RWPE2 (cell line): ENCODE results near the gene UBTD2.
A peak's percentile ranks its signal among the peaks of the same experiment; 100 is the strongest.
"Not testable (repeated sequence)": the region's sequence is repeated elsewhere in the genome, so short reads cannot be mapped to it uniquely, and the experiment has no call there.

Experiments
- ATAC-seq: fragments of 200-7000 bp; cut with Tn5 transposase; 3 replicates; pipeline ENCODE4 v1.9.1; 2021; ENCODE audit warnings: low read depth
- DNase-seq: peaks from one replicate; pipeline ENCODE4 v3.0.0-alpha.2; 2020; ENCODE audit warnings: low spot score
- H3K27ac ChIP-seq: fragments of 450-650 bp; 2 replicates; pipeline ENCODE4 v1.5.1; 2017; ENCODE audit warnings: mild to moderate bottlenecking; ENCODE audit not compliant: poor library complexity, severe bottlenecking
- H3K27me3 ChIP-seq: fragments of 250-450 bp; sonication (Bioruptor Pico); 2 replicates; pipeline ENCODE4 v1.5.1; 2021; ENCODE audit warnings: mild to moderate bottlenecking, moderate library complexity; ENCODE audit not compliant: insufficient read depth, poor library complexity, severe bottlenecking
- H3K36me3 ChIP-seq: fragments of 250-450 bp; sonication (Bioruptor Pico); 2 replicates; pipeline ENCODE4 v1.5.1; 2020; ENCODE audit warnings: low read depth, mild to moderate bottlenecking, moderate library complexity
- H3K4me1 ChIP-seq: fragments of 250-450 bp; sonication (Bioruptor Pico); 2 replicates; pipeline ENCODE4 v1.5.1; 2021; ENCODE audit warnings: mild to moderate bottlenecking, moderate library complexity; ENCODE audit not compliant: insufficient read depth, poor library complexity, severe bottlenecking
- H3K4me3 ChIP-seq: fragments of 250-450 bp; sonication (Bioruptor Pico); 2 replicates; pipeline ENCODE4 v1.5.1; 2021; ENCODE audit warnings: mild to moderate bottlenecking, moderate library complexity; ENCODE audit not compliant: severe bottlenecking
- H3K9me3 ChIP-seq: fragments of 250-450 bp; sonication (Bioruptor Pico); 2 replicates; pipeline ENCODE4 v1.5.1; 2021; ENCODE audit warnings: mild to moderate bottlenecking, moderate library complexity; ENCODE audit not compliant: severe bottlenecking
- CTCF ChIP-seq: fragments of 450-650 bp; IDR thresholded peaks from one replicate; pipeline ENCODE4 v1.5.1; 2017; ENCODE audit warnings: mild to moderate bottlenecking, moderate library complexity; ENCODE audit not compliant: poor library complexity, severe bottlenecking

UBTD2 gene

GRCh38 chr5:172200476-172200875 is 83.1 kb downstream of the UBTD2 start:
- H3K27ac ChIP-seq = no peak overlapping the region
- no peaks in the 10 kb centered on the region for H3K9me3 ChIP-seq
- H3K27me3 ChIP-seq = no peaks in the 10 kb centered on the region
- DNase-seq = no peak
- no peak overlapping the region for H3K4me3 ChIP-seq
- H3K4me1 ChIP-seq = no peaks in the 10 kb centered on the region
- no peaks in the 10 kb centered on the region for H3K36me3 ChIP-seq
- no peak for TF ChIP-seq CTCF
- ATAC-seq = no peak

GRCh38 chr5:172199446-172199845 is 84.1 kb downstream of the UBTD2 start:
- DNase-seq = no peak

GRCh38 chr5:172197775-172198174 is 85.8 kb downstream of the UBTD2 start:
- not testable (repeated sequence) for DNase-seq, H3K27me3 ChIP-seq, H3K27ac ChIP-seq, H3K9me3 ChIP-seq, H3K4me1 ChIP-seq, ATAC-seq, H3K36me3 ChIP-seq, H3K4me3 ChIP-seq

More at GRCh38 chr5:172199446-172199845, 84.1 kb downstream of the UBTD2 start:
- Histone ChIP-seq H3K27ac (no peak overlapping the region), H3K4me1 (no peaks in the 10 kb centered on the region), H3K36me3 (no peaks in the 10 kb centered on the region), H3K9me3 (no peaks in the 10 kb centered on the region), H3K27me3 (no peaks in the 10 kb centered on the region), H3K4me3 (no peak overlapping the region)
- ATAC-seq = no peak
- no peak for TF ChIP-seq CTCF

- H3K4me1 ChIP-seq = no peaks in the 10 kb centered on the region
These were observed 88.4 kb downstream of the UBTD2 start for GRCh38 chr5:172194985-172195774.

GRCh38 chr5:172193872-172194271 is 89.7 kb downstream of the UBTD2 start, which contains the start of gene EFCAB9:
Gene EFCAB9, plus strand, starts transcription at chr5:172194172. Its CDS starts 1 bp downstream, at chr5:172194173.
- no peak within 1 kb of the TSS for H3K27ac ChIP-seq
- H3K4me3 ChIP-seq = no peak within 1 kb of the TSS
- no peaks in the 10 kb centered on the region for H3K9me3 ChIP-seq
- H3K36me3 ChIP-seq = no peaks in the 10 kb centered on the region
- no peaks in the 10 kb centered on the region for H3K4me1 ChIP-seq
- ATAC-seq = no peak
- no peak for TF ChIP-seq CTCF
- no peaks in the 10 kb centered on the region for H3K27me3 ChIP-seq
- DNase-seq = no peak

More at GRCh38 chr5:172194985-172195774, 88.4 kb downstream of the UBTD2 start:
- Histone ChIP-seq H3K36me3 (no peaks in the 10 kb centered on the region), H3K4me3 (no peak overlapping the region), H3K9me3 (no peaks in the 10 kb centered on the region), H3K27me3 (no peaks in the 10 kb centered on the region), H3K27ac (no peak overlapping the region)
- peak; percentile 33; the same call in 2 of the 3 replicates for ATAC-seq
- DNase-seq = no peak
- no peak for TF ChIP-seq CTCF
